GM15510 (cell line): ENCODE results near the gene SLC2A5.

Source experiments
- POLR2A ChIP-seq: IDR thresholded peaks from 3 replicates; pipeline ENCODE4 v1.6.1; 2011; ENCODE audit warnings: borderline replicate concordance; ENCODE audit not compliant: insufficient read length; ENCODE audit errors: extremely low read depth

Gene SLC2A5

GRCh38 chr1:9059891-9060744 lies 9.3 kb downstream of the SLC2A5 start:
- TF ChIP-seq POLR2A: no peak

- no peak for TF ChIP-seq POLR2A
Observed at GRCh38 chr1:9058465-9058864, 11.0 kb downstream of the SLC2A5 start.

- TF ChIP-seq POLR2A: no peak
Observed at GRCh38 chr1:9057851-9058250, 11.6 kb downstream of the SLC2A5 start.

- no peak for TF ChIP-seq POLR2A
Observed at GRCh38 chr1:9052272-9053049, 17.0 kb downstream of the SLC2A5 start.

- no peak for TF ChIP-seq POLR2A
Observed at GRCh38 chr1:9051379-9051778, 18.1 kb downstream of the SLC2A5 start.

GRCh38 chr1:9050803-9051202 lies 18.6 kb downstream of the SLC2A5 start:
- TF ChIP-seq POLR2A: no peak

- TF ChIP-seq POLR2A: no peak
Observed at GRCh38 chr1:9048551-9048950, 20.9 kb downstream of the SLC2A5 start.

- TF ChIP-seq POLR2A: no peak
Observed at GRCh38 chr1:9047019-9047418, 22.4 kb downstream of the SLC2A5 start.

GRCh38 chr1:9045861-9046510 lies 23.4 kb downstream of the SLC2A5 start:
- no peak for TF ChIP-seq POLR2A

GRCh38 chr1:9044236-9044635 lies 25.2 kb downstream of the SLC2A5 start:
- TF ChIP-seq POLR2A: no peak

GRCh38 chr1:9042272-9042671 lies 27.2 kb downstream of the SLC2A5 start:
- TF ChIP-seq POLR2A: no peak

GRCh38 chr1:9041116-9041779 lies 28.2 kb downstream of the SLC2A5 start:
- TF ChIP-seq POLR2A: no peak

GRCh38 chr1:9040659-9041030 lies 28.8 kb downstream of the SLC2A5 start:
- no peak for TF ChIP-seq POLR2A

GRCh38 chr1:9039761-9040658 lies 29.4 kb downstream of the SLC2A5 start:
- no peak for TF ChIP-seq POLR2A
